DOHH2 (cell line): ENCODE measurements around the gene HSFX3.

Source experiments
- EZH2phosphoT487 ChIP-seq: fragments of 200-600 bp; sonication (generic); IDR thresholded peaks from 2 replicates; pipeline ENCODE4 v1.6.1; 2017; ENCODE audit warnings: borderline replicate concordance, mild to moderate bottlenecking, antibody characterized with exemption, low read length, moderate library complexity, mixed read lengths
- TF ChIP-seq, protein P1 (sequence below): fragments of 200-600 bp; sonication (generic); IDR thresholded peaks from one replicate; pipeline ENCODE4 v1.5.1; 2014; ENCODE audit warnings: antibody characterized with exemption, mild to moderate bottlenecking, low read depth, low read length; ENCODE audit not compliant: poor library complexity, severe bottlenecking

DNA sequence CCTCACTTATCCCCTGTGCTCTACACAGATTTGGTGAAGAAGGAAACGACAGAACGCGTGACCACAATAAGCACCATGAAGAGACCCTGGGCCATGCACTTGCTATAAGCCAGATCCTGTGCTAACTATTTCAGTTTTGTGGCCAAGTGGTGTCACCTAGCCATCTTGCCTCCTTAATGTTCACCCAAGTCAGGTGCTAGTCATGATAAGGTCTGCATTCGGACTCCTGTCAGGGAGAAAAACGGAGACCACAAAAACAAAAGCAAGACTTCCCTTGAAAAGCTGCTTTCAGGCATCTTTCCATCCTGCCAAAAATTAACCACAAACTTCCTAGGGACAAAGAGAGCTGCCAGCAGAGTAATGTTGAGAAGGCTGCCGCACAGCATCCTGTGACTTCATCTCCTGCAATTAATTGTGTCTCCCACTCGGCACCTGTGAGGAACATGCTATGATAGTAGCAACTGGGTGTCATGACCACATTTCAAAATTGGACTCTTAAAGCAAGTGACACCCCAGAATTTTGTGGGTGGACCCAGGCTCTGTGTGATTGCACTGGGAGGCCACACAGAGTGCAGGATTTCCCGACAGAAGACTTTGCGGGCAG is 35.8 kb downstream of the HSFX3 start:
- TF ChIP-seq, protein P1, sequence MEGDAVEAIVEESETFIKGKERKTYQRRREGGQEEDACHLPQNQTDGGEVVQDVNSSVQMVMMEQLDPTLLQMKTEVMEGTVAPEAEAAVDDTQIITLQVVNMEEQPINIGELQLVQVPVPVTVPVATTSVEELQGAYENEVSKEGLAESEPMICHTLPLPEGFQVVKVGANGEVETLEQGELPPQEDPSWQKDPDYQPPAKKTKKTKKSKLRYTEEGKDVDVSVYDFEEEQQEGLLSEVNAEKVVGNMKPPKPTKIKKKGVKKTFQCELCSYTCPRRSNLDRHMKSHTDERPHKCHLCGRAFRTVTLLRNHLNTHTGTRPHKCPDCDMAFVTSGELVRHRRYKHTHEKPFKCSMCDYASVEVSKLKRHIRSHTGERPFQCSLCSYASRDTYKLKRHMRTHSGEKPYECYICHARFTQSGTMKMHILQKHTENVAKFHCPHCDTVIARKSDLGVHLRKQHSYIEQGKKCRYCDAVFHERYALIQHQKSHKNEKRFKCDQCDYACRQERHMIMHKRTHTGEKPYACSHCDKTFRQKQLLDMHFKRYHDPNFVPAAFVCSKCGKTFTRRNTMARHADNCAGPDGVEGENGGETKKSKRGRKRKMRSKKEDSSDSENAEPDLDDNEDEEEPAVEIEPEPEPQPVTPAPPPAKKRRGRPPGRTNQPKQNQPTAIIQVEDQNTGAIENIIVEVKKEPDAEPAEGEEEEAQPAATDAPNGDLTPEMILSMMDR = no peak
- no peak for TF ChIP-seq EZH2phosphoT487
